ENCODE results near the gene COX6A1.

The COX6A1 gene

DNA sequence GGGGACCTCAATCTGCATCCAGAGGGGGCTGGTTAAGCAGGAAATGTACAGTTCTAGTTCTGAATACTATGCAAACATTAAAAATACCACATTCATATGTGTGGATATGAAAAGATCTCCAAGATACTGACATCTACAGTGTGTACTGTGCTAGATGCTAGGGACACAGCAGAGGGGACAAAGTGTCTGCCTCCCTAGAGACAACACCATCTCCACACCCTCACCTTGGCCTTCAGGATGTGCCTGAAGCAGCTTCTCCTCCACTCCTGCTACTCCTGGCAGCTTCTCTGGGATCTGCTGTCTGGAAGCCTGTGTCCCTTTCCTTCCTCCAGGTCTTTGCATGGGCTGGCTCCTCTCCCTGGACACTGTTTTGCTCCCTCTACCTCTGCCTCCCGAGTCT lies 42.3 kb downstream of the COX6A1 start:
- TF ChIP-seq EZH2phosphoT487 (IDR thresholded peaks at IDR 0.05; ENCODE audit: borderline replicate concordance, low read length) (no peak), CTCF (IDR thresholded peaks at IDR 0.05; ENCODE audit: low read depth, low read length, poor library complexity, severe bottlenecking) (no peak)
- Histone ChIP-seq H3K4me2 (ENCODE audit: low read length) (no peak overlapping the region), H3K4me1 (ENCODE audit: control insufficient read depth, low read length) (peaks cover 18% of the 10 kb centered on the region), H3K36me3 (ENCODE audit: control insufficient read depth, low read length) (no peaks in the 10 kb centered on the region; the same call in 1 of the 2 replicates), H3F3A (ENCODE audit: control insufficient read depth, insufficient read depth) (peaks cover 3% of the 10 kb centered on the region), H3K9me3 (ENCODE audit: control insufficient read depth, insufficient read depth, low read length) (no peaks in the 10 kb centered on the region), H3K79me2 (ENCODE audit: control insufficient read depth, low read length) (peaks cover 6% of the 10 kb centered on the region), H3K27ac (ENCODE audit: low read depth, low read length) (no peak overlapping the region), H3K4me3 (ENCODE audit: low read length) (no peak overlapping the region), H3K27me3 (ENCODE audit: control insufficient read depth, low read length) (no peaks in the 10 kb centered on the region), H4K20me1 (ENCODE audit: control insufficient read depth, insufficient read depth, low read depth, low read length) (no peaks in the 10 kb centered on the region), H3K9me2 (replicated peaks; ENCODE audit: control insufficient read depth, low read length) (no peaks in the 10 kb centered on the region)

- no peaks in the 10 kb centered on the region for H3K27me3 ChIP-seq (ENCODE audit: control insufficient read depth, low read length)
- TF ChIP-seq CTCF (IDR thresholded peaks at IDR 0.05; ENCODE audit: low read depth, low read length, poor library complexity, severe bottlenecking) (no peak), EZH2phosphoT487 (IDR thresholded peaks at IDR 0.05; ENCODE audit: borderline replicate concordance, low read length) (no peak)
These were observed 43.3 kb downstream of the COX6A1 start for GRCh38 chr12:120481022-120481767.

DNA sequence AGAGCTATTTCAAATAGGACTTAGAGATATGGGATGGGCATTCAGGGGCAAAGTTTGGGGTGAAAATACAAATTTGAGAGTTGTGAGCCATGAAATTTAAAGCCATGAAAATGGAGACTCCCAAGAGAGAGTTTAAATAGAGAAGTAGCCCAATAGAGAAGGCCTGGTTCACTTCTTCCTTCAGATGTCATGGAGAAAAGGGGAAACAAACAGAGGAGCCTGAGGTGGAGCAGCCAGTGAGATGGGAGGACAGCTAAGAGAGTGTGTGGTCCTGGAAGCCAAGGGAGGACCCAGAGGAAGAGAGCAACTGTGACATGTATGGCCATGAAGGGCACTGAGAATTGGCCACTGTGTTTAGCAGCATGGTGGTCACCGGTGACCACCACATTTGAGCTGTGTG lies 45.7 kb downstream of the COX6A1 start:
- Histone ChIP-seq H3K27me3 (ENCODE audit: control insufficient read depth, low read length) (no peaks in the 10 kb centered on the region), H3K9me3 (ENCODE audit: control insufficient read depth, insufficient read depth, low read length) (no peaks in the 10 kb centered on the region), H3K36me3 (ENCODE audit: control insufficient read depth, low read length) (no peaks in the 10 kb centered on the region; the same call in 1 of the 2 replicates), H3K27ac (ENCODE audit: low read depth, low read length) (no peak overlapping the region), H3K4me3 (ENCODE audit: low read length) (no peak overlapping the region), H3F3A (ENCODE audit: control insufficient read depth, insufficient read depth) (peaks cover 8% of the 10 kb centered on the region), H3K79me2 (ENCODE audit: control insufficient read depth, low read length) (no peaks in the 10 kb centered on the region), H3K9me2 (replicated peaks; ENCODE audit: control insufficient read depth, low read length) (no peaks in the 10 kb centered on the region), H3K4me1 (ENCODE audit: control insufficient read depth, low read length) (peaks cover 34% of the 10 kb centered on the region), H3K4me2 (ENCODE audit: low read length) (no peak overlapping the region), H4K20me1 (ENCODE audit: control insufficient read depth, insufficient read depth, low read depth, low read length) (no peaks in the 10 kb centered on the region)
- TF ChIP-seq CTCF (IDR thresholded peaks at IDR 0.05; ENCODE audit: low read depth, low read length, poor library complexity, severe bottlenecking) = no peak
- TF ChIP-seq EZH2phosphoT487 (IDR thresholded peaks at IDR 0.05; ENCODE audit: borderline replicate concordance, low read length) = no peak

More at GRCh38 chr12:120481022-120481767, 43.3 kb downstream of the COX6A1 start:
- Histone ChIP-seq H3K9me3 (ENCODE audit: control insufficient read depth, insufficient read depth, low read length) (no peaks in the 10 kb centered on the region), H3K9me2 (replicated peaks; ENCODE audit: control insufficient read depth, low read length) (no peaks in the 10 kb centered on the region), H3K27ac (ENCODE audit: low read depth, low read length) (no peak overlapping the region), H3K79me2 (ENCODE audit: control insufficient read depth, low read length) (no peaks in the 10 kb centered on the region), H3K4me1 (ENCODE audit: control insufficient read depth, low read length) (peaks cover 19% of the 10 kb centered on the region), H3F3A (ENCODE audit: control insufficient read depth, insufficient read depth) (peaks cover 8% of the 10 kb centered on the region), H4K20me1 (ENCODE audit: control insufficient read depth, insufficient read depth, low read depth, low read length) (no peaks in the 10 kb centered on the region), H3K36me3 (ENCODE audit: control insufficient read depth, low read length) (no peaks in the 10 kb centered on the region; the same call in 1 of the 2 replicates), H3K4me3 (ENCODE audit: low read length) (no peak overlapping the region), H3K4me2 (ENCODE audit: low read length) (no peak overlapping the region)
